GM13976 (cell line): ENCODE results near the gene GRIA4.

ENCODE experiments used
- DNase-seq: peaks from one replicate; pipeline ENCODE4 v3.0.0; 2012; ENCODE audit warnings: low spot score
- CTCF ChIP-seq: IDR thresholded peaks from 2 replicates; pipeline ENCODE4 v1.5.1; 2012; ENCODE audit warnings: borderline replicate concordance, mild to moderate bottlenecking; ENCODE audit not compliant: insufficient read depth; ENCODE audit errors: extremely low read depth, missing control alignments, control extremely low read depth
- in situ Hi-C: fragments of 300-500 bp; cut with MboI; formaldehyde crosslinking; loops from one replicate; pipeline ENCODE4 v1.12.0; 2022; ENCODE audit warnings: low sequenced_read_pairs, mixed read lengths, inconsistent platforms; ENCODE audit not compliant: unreplicated experiment

GRIA4 gene

GRCh38 chr11:105738251-105738650, 128.4 kb downstream of the GRIA4 start:
- DNase-seq = no peak
- in situ Hi-C loops = no loop called here
- TF ChIP-seq CTCF = no peak

GRCh38 chr11:105738986-105739795, 129.3 kb downstream of the GRIA4 start:
- in situ Hi-C loops = no loop called here
- no peak for TF ChIP-seq CTCF
- no peak for DNase-seq

- in situ Hi-C loops = no loop called here
- TF ChIP-seq CTCF = no peak
- peak; percentile 0 for DNase-seq
Observed at GRCh38 chr11:105740164-105740903, 130.5 kb downstream of the GRIA4 start.

GRCh38 chr11:105741488-105742020, 131.7 kb downstream of the GRIA4 start:
- no peak for DNase-seq
- in situ Hi-C loops = no loop called here
- no peak for TF ChIP-seq CTCF

GRCh38 chr11:105754260-105754659, 144.4 kb downstream of the GRIA4 start:
- no peak for DNase-seq
- TF ChIP-seq CTCF = no peak
- in situ Hi-C loops = no loop called here

- TF ChIP-seq CTCF = no peak
- in situ Hi-C loops = no loop called here
- DNase-seq = no peak
Observed at GRCh38 chr11:105754716-105755115, 144.8 kb downstream of the GRIA4 start.
